Left lung (tissue), 10 donors: ENCODE results near the gene PHC1. TPM values are rescaled to one million over a fixed set of nuclear protein-coding genes. Genes with fewer than 3 reads are reported as not detected.

Experiments
- ATAC-seq: fragments of 200-7000 bp; cut with Tn5 transposase; one replicate; pipeline ENCODE4 v1.9.1; 2020; ENCODE audit warnings: moderate library complexity
- DNase-seq, 4 donors: peaks; one replicate each; pipeline ENCODE4 v3.0.0-alpha.2; 2013 to 2020
- H3K27ac ChIP-seq, 2 donors: fragments of 200-600 bp; sonication (generic) in 1 of 2; one replicate each; pipeline versions ENCODE4 v1.5.0 to v1.8.0; 2020 to 2021
- H3K27me3 ChIP-seq, 2 donors: fragments of 200-600 bp; sonication (generic) in 1 of 2; one replicate each; pipeline versions ENCODE4 v1.5.0 to v1.8.0; 2020 to 2021
- H3K36me3 ChIP-seq, 2 donors: fragments of 200-600 bp; sonication (generic) in 1 of 2; one replicate each; pipeline versions ENCODE4 v1.5.0 to v1.8.0; 2020 to 2021
- H3K4me1 ChIP-seq, 2 donors: fragments of 200-600 bp; one replicate each; pipeline ENCODE4 v1.8.0; 2021
- H3K4me3 ChIP-seq, 2 donors: fragments of 200-600 bp; sonication (generic) in 1 of 2; one replicate each; pipeline versions ENCODE4 v1.5.0 to v1.8.0; 2020 to 2021; ENCODE audit warnings: mild to moderate bottlenecking in 1 of 2
- H3K9me3 ChIP-seq, 2 donors: fragments of 200-600 bp; sonication (generic) in 1 of 2; one replicate each; pipeline versions ENCODE4 v1.5.0 to v1.8.0; 2020 to 2021
- CTCF ChIP-seq, 2 donors: fragments of 200-600 bp; sonication (generic) in 1 of 2; IDR thresholded peaks; one replicate each; pipeline versions ENCODE4 v1.5.0 to v1.8.0; 2021; ENCODE audit warnings: antibody characterized with exemption in 2 of 2
- intact Hi-C, 2 donors: fragments of 100-400 bp; cut with DNase I; formaldehyde crosslinking; loops; one replicate each; pipeline versions ENCODE4 v1.11.2 to v1.14.2; 2022
- polyA plus RNA-seq, 6 donors: library from polyadenylated mRNA; unstranded; fragments of 120-200 nt; gene quantifications; one replicate each; pipeline ENCODE4 v1.2.1, GENCODE V29; 2013; ENCODE audit not compliant: insufficient read length in 6 of 6
- total RNA-seq, 2 donors: library from RNA; stranded (reverse); fragmentation: NEBNext Ultra II Directional; extraction: Animal tissue kit (Norgen Biotek cat#: 25700); gene quantifications; one replicate each; pipeline ENCODE4 v1.2.1, GENCODE V29; 2021
- donor health status: DM: no; HTN: yes; CAD: no.
- donor health status: DM: no; HTN: no; CAD: no.

Gene PHC1
- total and polyA plus RNA-seq, 8 donors = 30.1 to 111 (median 96.4) TPM

DNA sequence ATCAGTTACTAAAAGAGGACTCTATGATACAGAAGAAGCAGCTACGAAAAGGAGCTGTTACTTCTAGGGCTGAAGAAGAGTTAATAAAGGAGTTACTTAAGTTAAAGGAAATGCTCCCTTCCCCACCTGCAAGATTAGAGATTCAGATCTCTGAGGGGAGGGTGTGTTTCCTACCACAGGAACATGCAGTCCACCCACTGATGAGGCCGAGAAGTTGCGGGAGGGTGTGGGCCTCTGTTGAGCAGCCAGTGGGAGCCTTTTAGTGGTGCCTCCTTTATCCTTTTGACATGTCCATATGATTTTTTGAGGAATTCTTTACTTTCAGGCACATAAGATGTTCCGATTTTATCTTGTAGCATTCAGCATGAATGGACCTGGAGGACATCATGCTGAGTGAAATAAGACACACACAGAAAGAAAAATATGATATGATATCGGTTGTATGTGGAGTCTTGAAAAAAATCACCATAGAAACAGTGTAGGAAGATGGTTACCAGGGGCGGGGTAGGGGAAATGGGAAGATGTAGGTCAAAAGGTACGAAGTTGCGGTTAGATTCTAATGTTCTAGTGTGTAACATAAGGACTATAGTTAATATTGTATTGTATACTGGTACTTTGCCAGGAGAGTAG is 39.6 kb downstream of the PHC1 start:
- no peaks in the 10 kb centered on the region for H3K9me3 ChIP-seq
- H3K27ac ChIP-seq = no peak overlapping the region
- no peak overlapping the region for H3K4me3 ChIP-seq
- DNase-seq (no peak), ATAC-seq (no peak)
- H3K27me3 ChIP-seq = no peaks in the 10 kb centered on the region
- TF ChIP-seq CTCF (IDR thresholded peaks at IDR 0.05) = no peak
- H3K4me1 ChIP-seq = peaks cover 0 to 12% of the 10 kb centered on the region in 2 donors
- H3K36me3 ChIP-seq = peaks cover 0 to 5% of the 10 kb centered on the region in 2 donors
- intact Hi-C loops = no loop called here

GRCh38 chr12:8956073-8956472 is 41.8 kb downstream of the PHC1 start:
- no peaks in the 10 kb centered on the region for H3K9me3 ChIP-seq
- intact Hi-C loops = no loop called here
- no peaks in the 10 kb centered on the region for H3K27me3 ChIP-seq
- H3K4me1 ChIP-seq = peaks cover 0 to 6% of the 10 kb centered on the region in 2 donors
- ATAC-seq (no peak), DNase-seq (peak in 1 of 4 donors; percentile 74)
- no peak overlapping the region for H3K4me3 ChIP-seq
- H3K27ac ChIP-seq = no peak overlapping the region
- TF ChIP-seq CTCF (IDR thresholded peaks at IDR 0.05) = no peak
- peaks cover 0 to 5% of the 10 kb centered on the region in 2 donors for H3K36me3 ChIP-seq

- no peak overlapping the region for H3K27ac ChIP-seq
- ATAC-seq (no peak), DNase-seq (no peak)
- H3K4me3 ChIP-seq = no peak overlapping the region
- H3K36me3 ChIP-seq = peaks cover 0 to 5% of the 10 kb centered on the region in 2 donors
- H3K9me3 ChIP-seq = no peaks in the 10 kb centered on the region
- no peaks in the 10 kb centered on the region for H3K27me3 ChIP-seq
- intact Hi-C loops = no loop called here
- no peaks in the 10 kb centered on the region for H3K4me1 ChIP-seq
- no peak for TF ChIP-seq CTCF (IDR thresholded peaks at IDR 0.05)
Observed at GRCh38 chr12:8956772-8957171, 42.5 kb downstream of the PHC1 start.

GRCh38 chr12:8957561-8957960 is 43.3 kb downstream of the PHC1 start:
- DNase-seq (no peak), ATAC-seq (no peak)
- Histone ChIP-seq H3K4me1 (no peaks in the 10 kb centered on the region), H3K27ac (no peak overlapping the region), H3K4me3 (no peak overlapping the region), H3K27me3 (no peaks in the 10 kb centered on the region), H3K9me3 (no peaks in the 10 kb centered on the region), H3K36me3 (peaks cover 0 to 5% of the 10 kb centered on the region in 2 donors)
- TF ChIP-seq CTCF (IDR thresholded peaks at IDR 0.05) = no peak
- intact Hi-C loops = no loop called here

- H3K9me3 ChIP-seq = no peaks in the 10 kb centered on the region
- ATAC-seq (no peak), DNase-seq (no peak)
- TF ChIP-seq CTCF (IDR thresholded peaks at IDR 0.05) = no peak
- no peaks in the 10 kb centered on the region for H3K27me3 ChIP-seq
- H3K4me1 ChIP-seq = no peaks in the 10 kb centered on the region
- H3K36me3 ChIP-seq = peaks cover 0 to 5% of the 10 kb centered on the region in 2 donors
- intact Hi-C loops = no loop called here
- no peak overlapping the region for H3K27ac ChIP-seq
- H3K4me3 ChIP-seq = no peak overlapping the region
Observed at GRCh38 chr12:8958066-8958465, 43.8 kb downstream of the PHC1 start.
